Aorta (tissue), 5 donors: ENCODE measurements around the gene TFCP2L1. TPM values are rescaled to one million over a fixed set of nuclear protein-coding genes. Genes with fewer than 3 reads are reported as not detected.

Source experiments
- ATAC-seq: fragments of 200-7000 bp; cut with Tn5 transposase; one replicate; pipeline ENCODE4 v1.9.1; 2022; ENCODE audit warnings: moderate library complexity; ENCODE audit not compliant: low FRiP score
- DNase-seq, 2 donors: peaks; one replicate each; pipeline ENCODE4 v3.0.0-alpha.2; 2020
- H3K27ac ChIP-seq, 2 donors: one replicate each; pipeline ENCODE4 v1.5.1; 2013; ENCODE audit warnings: low read length in 2 of 2, mild to moderate bottlenecking in 2 of 2, moderate library complexity in 2 of 2, control low read depth in 1 of 2, inconsistent platforms in 1 of 2, low read depth in 1 of 2
- H3K27me3 ChIP-seq, 2 donors: one replicate each; pipeline ENCODE4 v1.6.1; 2013; ENCODE audit warnings: control low read depth in 1 of 2, low read length in 1 of 2, mild to moderate bottlenecking in 1 of 2, moderate library complexity in 1 of 2; ENCODE audit not compliant: insufficient read depth in 2 of 2, control insufficient read depth in 1 of 2
- H3K36me3 ChIP-seq, 2 donors: one replicate each; pipeline ENCODE4 v1.6.1; 2013; ENCODE audit warnings: control low read depth in 1 of 2, low read length in 1 of 2, mild to moderate bottlenecking in 1 of 2; ENCODE audit not compliant: insufficient read depth in 2 of 2, control insufficient read depth in 1 of 2
- H3K4me1 ChIP-seq, 2 donors: one replicate each; pipeline ENCODE4 v1.6.1; 2013; ENCODE audit warnings: low read length in 2 of 2, control low read depth in 1 of 2, mild to moderate bottlenecking in 1 of 2, moderate library complexity in 1 of 2; ENCODE audit not compliant: insufficient read depth in 2 of 2, control insufficient read depth in 1 of 2
- H3K4me3 ChIP-seq, 2 donors: one replicate each; pipeline ENCODE4 v1.5.1; 2013; ENCODE audit warnings: low read length in 2 of 2, control low read depth in 1 of 2, mild to moderate bottlenecking in 1 of 2
- H3K9me3 ChIP-seq: one replicate; pipeline ENCODE4 v1.6.1; 2013; ENCODE audit warnings: mild to moderate bottlenecking, low read length; ENCODE audit not compliant: control insufficient read depth
- WGBS, 2 donors: extraction: QIAGEN DNeasy Blood & Tissue Kit; methylation state at CpG; one replicate each; pipeline ENCODE4 v1.1.7; 2013; 5-methylcytosine and 5-hydroxymethylcytosine counted together
- intact Hi-C, 2 donors: fragments of 100-400 bp; cut with DNase I; formaldehyde crosslinking; loops; one replicate each; pipeline versions ENCODE4 v1.14.2 to v1.15.0; 2022
- polyA plus RNA-seq, 2 donors: library from polyadenylated mRNA; stranded (reverse); fragments of 200-250 nt; gene quantifications; one replicate each; pipeline ENCODE4 v1.2.3, GENCODE V29; 2013
- total RNA-seq, 2 donors: library from RNA; stranded (reverse); fragmentation: NEBNext Ultra II Directional; extraction: Animal tissue kit (Norgen Biotek cat#: 25700); gene quantifications; one replicate each; pipeline ENCODE4 v1.2.1, GENCODE V29; 2021
- donor health status: healthy with polysubstance abuse.
- donor health status: Bipolar disorder and iron deficiency.
- donor health status: DM: no; HTN: no; CAD: no.
- donor health status: DM: no; HTN: no; CAD: no.
- donor health status: DM: yes; HTN: yes; CAD: no.

The TFCP2L1 gene
- total and polyA plus RNA-seq, 4 donors: 0.03 to 1.7 (median 0.91) TPM

DNA sequence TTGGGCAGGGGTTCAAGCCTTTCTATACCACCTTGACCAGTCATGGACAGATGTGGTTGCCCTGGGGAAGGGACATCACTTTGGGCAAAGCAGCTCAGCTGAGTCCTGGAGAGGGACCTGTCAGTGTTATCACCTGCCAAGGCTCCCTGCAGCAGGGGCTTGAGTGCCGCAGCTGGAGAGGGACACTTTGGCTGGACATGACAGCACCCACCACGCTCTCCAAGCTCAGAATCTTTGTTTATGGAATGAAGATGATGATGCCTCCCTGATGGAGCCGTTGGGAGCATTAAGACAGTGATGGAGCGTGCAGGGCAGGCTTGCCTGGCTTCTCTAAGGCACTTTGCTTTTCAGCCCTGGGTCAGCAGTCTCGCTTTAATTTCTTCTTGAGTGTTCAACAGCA is 4.3 kb upstream of the TFCP2L1 start:
- no peak for ATAC-seq
- Histone ChIP-seq H3K9me3 (no peaks in the 10 kb centered on the region), H3K36me3 (no peaks in the 10 kb centered on the region), H3K4me1 (no peaks in the 10 kb centered on the region), H3K27ac (no peak overlapping the region), H3K27me3 (no peaks in the 10 kb centered on the region), H3K4me3 (no peak overlapping the region)
- WGBS, 2 donors: 83 to 86% methylated on average over 5 of the region's 5 CpGs
- DNase-seq: no peak
- intact Hi-C loops: no loop called here

DNA sequence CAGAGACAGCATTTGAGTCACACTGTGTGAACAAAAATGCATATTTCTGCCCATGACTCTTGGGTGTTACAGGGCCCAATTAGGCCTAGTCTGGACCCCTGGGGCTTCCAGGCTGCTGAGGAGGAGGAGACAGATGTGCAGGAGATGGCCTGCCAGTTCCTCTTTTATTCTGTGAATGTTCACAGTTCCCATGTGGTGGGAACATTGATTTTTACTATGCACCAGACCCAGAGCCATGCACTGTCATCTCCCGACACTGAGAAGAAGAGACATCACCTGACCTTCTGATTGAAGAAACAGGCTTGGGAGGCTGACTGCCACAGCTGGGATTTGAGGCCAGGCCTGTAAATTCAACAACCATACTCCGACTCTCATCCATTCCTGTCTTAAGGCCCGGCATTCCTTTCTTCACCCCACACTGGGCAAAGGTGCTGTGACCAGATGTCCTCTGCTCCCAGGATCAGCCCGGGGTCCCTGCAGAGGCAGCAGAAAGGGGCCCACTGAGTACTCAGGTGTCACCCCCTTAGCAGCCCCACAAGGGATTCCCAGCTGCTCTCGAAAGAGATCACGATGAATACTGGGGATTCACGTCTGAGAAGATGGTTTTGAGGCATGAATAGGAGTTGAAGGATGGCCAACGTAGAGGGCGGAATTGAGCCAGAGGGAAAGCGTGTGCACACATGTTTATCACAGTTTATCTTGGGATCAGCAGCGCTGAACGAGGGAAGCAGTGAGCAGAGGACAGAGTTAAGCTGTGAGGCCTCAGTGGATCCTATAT is 3.6 kb upstream of the TFCP2L1 start:
- no peak for ATAC-seq
- 86 to 92% methylated on average over 12 of the region's 12 CpGs for WGBS, 2 donors
- Histone ChIP-seq H3K9me3 (no peaks in the 10 kb centered on the region), H3K4me1 (no peaks in the 10 kb centered on the region), H3K4me3 (no peak overlapping the region), H3K27ac (no peak overlapping the region), H3K27me3 (no peaks in the 10 kb centered on the region), H3K36me3 (no peaks in the 10 kb centered on the region)
- intact Hi-C loops: no loop called here
- no peak for DNase-seq

DNA sequence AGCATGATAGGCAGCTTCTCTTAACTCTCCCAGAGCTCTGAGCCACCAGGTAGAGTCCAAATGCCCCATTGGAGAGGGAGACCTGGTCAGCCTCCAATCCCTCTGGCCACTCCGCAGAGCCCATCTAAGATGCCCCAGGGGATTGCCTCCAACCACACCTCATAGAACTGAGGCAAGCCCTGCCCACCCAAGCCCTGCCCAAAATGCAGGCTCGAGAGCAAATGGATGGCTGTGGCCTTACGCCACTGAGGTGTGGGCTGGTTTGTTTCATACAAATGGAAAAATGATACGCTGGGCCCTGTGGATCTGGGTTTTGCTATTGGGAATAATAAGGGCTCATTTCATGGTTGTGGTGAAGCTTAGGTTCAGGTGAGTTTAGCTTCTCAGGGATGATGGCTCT is 3.0 kb upstream of the TFCP2L1 start:
- Histone ChIP-seq H3K27me3 (no peaks in the 10 kb centered on the region), H3K36me3 (no peaks in the 10 kb centered on the region), H3K4me1 (no peaks in the 10 kb centered on the region), H3K4me3 (no peak overlapping the region), H3K27ac (no peak overlapping the region), H3K9me3 (no peaks in the 10 kb centered on the region)
- ATAC-seq: no peak
- 97 to 98% methylated on average over 4 of the region's 4 CpGs for WGBS, 2 donors
- no peak for DNase-seq
- intact Hi-C loops: no loop called here

DNA sequence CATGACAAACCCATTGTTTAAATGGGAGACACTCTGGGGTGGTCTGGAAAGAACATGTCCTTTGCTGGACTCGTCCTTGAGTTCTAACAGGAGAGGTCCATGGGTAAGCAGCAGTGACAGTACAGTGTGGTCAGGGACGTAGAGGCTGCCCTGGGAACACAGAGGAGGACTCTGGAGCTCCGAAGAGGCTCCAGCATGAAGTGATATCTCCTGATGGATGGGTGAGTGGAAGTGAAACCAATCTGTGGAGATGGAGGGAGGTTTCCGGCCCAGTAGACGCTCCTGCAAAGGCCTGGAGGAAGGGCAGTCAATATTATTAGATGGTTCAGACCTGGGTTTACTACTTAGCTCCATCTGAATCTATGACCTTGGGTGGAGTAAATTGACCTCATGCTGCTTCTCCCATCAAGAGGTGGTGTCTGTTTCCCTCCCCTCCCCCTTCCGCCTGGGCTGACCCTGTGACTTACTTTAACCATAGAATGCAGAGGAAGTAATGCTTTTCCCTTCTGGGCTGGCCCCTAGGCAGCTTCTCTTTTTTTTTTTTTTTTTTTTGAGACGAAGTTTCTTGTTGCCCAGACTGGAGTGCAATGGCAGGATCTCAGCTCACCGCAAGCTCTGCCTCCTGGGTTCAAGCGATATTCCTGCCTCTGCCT is 2.3 kb upstream of the TFCP2L1 start:
- Histone ChIP-seq H3K4me3 (no peak overlapping the region), H3K27me3 (no peaks in the 10 kb centered on the region), H3K9me3 (no peaks in the 10 kb centered on the region), H3K36me3 (no peaks in the 10 kb centered on the region), H3K27ac (no peak overlapping the region), H3K4me1 (no peaks in the 10 kb centered on the region)
- 93 to 96% methylated on average over 9 of the region's 9 CpGs for WGBS, 2 donors
- ATAC-seq (no peak), DNase-seq (peak in 1 of 2 donors; percentile 73)
- intact Hi-C loops: no loop called here

DNA sequence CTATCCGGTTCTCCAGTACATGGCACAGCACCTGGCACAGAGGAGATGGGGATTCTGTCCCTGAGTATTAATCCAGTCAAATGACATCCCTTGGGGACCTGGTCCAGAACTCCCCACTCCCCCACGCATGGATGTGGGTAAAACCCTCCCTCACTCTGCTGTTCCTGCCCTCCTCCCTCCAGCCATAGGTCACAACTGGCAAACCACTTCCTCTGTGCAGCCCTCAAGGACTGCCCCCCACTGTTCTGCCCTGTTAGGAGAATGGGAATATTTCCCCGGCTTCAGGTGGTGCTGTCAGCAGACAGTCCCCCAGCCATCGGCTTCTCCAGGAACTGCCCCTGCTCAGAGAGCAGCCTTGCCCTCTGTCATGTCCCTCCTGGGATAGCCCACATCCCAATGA is 1.5 kb upstream of the TFCP2L1 start:
- H3K27me3 ChIP-seq: no peaks in the 10 kb centered on the region
- no peak for ATAC-seq
- H3K9me3 ChIP-seq: no peaks in the 10 kb centered on the region
- no peak overlapping the region for H3K4me3 ChIP-seq
- no peaks in the 10 kb centered on the region for H3K36me3 ChIP-seq
- no peak for DNase-seq
- H3K4me1 ChIP-seq: no peaks in the 10 kb centered on the region
- WGBS, 2 donors: 78 to 81% methylated on average over 4 of the region's 4 CpGs
- intact Hi-C loops: no loop called here
- no peak overlapping the region for H3K27ac ChIP-seq

DNA sequence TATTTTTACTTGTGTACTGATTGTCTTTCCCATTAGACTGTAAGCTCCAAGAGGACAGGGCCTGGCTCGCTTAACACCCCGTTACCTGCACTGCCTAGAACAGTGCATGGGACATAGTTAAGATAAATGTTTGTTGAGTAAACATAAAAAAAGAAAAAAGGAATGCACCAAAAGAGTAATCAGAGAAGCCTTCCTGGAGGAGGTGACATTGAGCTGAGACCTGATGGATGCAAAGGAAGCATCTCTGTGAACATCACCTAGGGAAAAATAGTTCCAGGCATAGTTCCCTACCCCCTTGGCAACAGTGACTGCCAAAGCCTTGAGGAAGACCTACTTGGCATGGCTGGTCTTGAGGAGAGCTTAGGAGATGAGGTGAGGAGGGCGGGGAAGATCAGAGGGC is 924 bp upstream of the TFCP2L1 start:
- Histone ChIP-seq H3K4me3 (no peak overlapping the region), H3K27ac (no peak overlapping the region), H3K27me3 (no peaks in the 10 kb centered on the region), H3K4me1 (no peaks in the 10 kb centered on the region), H3K36me3 (no peaks in the 10 kb centered on the region), H3K9me3 (no peaks in the 10 kb centered on the region)
- WGBS, 2 donors: 97 to 99% methylated on average over 3 of the region's 3 CpGs
- intact Hi-C loops: no loop called here
- no peak for ATAC-seq
- no peak for DNase-seq

DNA sequence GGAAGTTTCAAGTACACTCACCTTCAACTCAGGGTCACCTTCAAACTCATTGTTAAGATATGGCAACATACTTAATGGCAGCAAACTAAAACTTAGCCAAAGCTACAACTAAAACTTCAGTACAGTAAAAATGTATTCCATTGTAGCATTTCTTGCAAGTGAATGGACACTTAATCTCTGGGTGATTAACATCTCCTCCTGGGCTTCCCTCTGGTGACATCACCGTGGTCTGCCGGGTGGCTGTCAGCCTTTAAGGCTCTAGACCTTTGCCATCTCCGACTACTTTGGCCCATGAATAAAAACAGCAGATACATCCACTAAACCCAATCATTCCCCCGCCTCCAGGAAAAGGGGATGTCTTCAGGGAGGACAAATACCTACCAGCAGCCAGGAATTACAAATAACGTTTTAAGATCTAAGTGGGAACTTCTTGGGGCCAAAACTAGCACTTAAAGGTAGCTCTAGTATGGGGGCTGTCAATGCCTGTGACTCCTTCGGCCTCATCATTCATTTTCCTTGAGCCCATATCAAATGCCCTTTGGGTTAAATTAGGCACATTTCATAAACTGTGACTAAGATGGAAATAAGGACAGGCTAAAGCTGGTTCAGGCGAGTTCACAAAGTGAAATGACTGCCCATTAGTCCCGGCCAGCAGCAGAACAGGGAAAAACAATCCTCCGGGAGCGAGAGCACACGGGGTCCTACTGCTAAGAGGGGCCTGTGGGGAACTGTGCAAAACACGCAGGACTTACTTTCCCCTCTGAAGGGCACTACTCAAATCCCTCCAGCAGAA is 1.1 kb downstream of the TFCP2L1 start:
- Histone ChIP-seq H3K36me3 (no peaks in the 10 kb centered on the region), H3K4me3 (peak overlapping the region in 1 of 2 donors; percentile 38), H3K27ac (no peak overlapping the region), H3K27me3 (no peaks in the 10 kb centered on the region), H3K9me3 (no peaks in the 10 kb centered on the region), H3K4me1 (no peaks in the 10 kb centered on the region)
- DNase-seq: no peak
- ATAC-seq: no peak
- intact Hi-C loops: no loop called here
- WGBS, 2 donors: 38 to 40% methylated on average over 12 of the region's 12 CpGs

DNA sequence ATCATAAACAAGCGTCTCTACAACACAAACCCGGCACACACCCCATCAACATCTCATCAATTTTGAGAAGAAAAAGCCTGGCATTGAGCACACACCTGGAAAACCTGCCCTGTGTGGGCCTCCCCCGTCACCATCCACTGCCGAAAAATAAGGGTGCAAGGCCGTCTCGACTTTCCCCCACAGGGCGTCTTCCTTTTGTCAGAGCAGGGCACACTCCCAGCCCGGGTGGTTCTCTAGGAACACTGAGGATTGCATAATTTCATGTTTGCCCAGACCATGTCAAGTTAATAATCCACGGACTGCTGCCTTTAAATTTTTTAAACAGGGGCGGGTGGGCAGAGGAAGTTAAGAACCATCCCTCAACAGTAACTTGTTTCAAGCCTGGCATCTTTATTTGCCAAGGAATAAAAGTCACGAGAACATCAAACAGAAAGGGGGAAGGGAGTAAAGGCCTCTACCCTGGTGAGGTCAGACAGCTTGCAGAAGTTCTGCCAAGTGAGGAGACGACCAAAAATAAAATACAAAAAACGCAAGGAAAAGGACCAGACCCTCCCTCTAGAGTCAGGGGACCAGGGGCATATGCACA is 2.1 kb downstream of the TFCP2L1 start:
- intact Hi-C loops: no loop called here
- Histone ChIP-seq H3K9me3 (no peaks in the 10 kb centered on the region), H3K27me3 (no peaks in the 10 kb centered on the region), H3K4me1 (no peaks in the 10 kb centered on the region), H3K4me3 (no peak overlapping the region), H3K36me3 (no peaks in the 10 kb centered on the region), H3K27ac (no peak overlapping the region)
- WGBS, 2 donors: 85 to 90% methylated on average over 13 of the region's 13 CpGs
- no peak for DNase-seq
- no peak for ATAC-seq
